Measurements from ENCODE around the gene FLYWCH2. TPM values are rescaled to one million over a fixed set of nuclear protein-coding genes. Genes with fewer than 3 reads are reported as not detected.

FLYWCH2 gene
- total and polyA plus RNA-seq, 9 of the 15 experiments (the other 6 are each of a cell fraction or from before 2014, with no cell fraction given), result 0.70 to 55.5 (median 7.6) TPM

DNA sequence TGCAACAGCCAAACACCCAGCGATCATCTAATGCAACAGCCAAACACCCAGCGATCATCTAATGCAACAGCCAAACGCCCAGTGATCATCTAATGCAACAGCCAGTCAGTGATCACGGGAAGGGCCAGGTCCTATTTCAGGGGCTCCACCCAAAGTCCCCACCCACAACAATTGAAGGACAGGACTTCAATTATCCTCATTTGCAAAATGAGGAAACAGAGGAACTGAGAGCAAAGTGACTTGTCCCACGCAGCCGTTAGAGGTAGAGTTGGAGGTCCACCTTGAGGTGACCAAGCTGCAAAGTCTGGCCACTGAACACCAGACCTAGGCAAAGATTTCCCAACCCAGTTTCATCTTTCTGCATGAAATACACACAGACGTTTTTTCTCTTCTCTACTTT, 49.2 kb upstream of the FLYWCH2 start (continued):
- TF ChIP-seq, protein P1, sequence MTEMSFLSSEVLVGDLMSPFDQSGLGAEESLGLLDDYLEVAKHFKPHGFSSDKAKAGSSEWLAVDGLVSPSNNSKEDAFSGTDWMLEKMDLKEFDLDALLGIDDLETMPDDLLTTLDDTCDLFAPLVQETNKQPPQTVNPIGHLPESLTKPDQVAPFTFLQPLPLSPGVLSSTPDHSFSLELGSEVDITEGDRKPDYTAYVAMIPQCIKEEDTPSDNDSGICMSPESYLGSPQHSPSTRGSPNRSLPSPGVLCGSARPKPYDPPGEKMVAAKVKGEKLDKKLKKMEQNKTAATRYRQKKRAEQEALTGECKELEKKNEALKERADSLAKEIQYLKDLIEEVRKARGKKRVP (CRISPR knock-in tag; IDR thresholded peaks at IDR 0.05), result no peak
- TF ChIP-seq MCM3 (IDR thresholded peaks at IDR 0.05) (no peak), BCOR (IDR thresholded peaks at IDR 0.05) (no peak)

DNA sequence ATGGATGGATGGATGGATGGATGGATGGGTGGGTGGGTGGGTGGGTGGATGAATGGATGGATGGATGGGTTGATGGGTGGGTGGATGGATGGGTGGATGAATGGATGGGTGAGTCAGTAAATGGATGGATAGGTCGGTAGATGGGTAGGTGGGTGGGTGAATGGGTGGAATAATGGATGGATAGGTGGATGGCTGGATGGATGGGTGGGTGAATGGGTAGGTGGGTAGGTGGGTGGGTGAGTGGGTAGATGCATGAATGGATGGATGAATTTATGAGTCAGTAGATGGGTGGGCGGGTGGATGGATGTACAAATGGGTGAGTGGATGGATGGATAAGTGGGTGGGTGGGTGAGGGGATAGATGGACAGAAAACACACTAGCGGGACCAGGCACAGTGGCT, 48.0 kb upstream of the FLYWCH2 start:
- Histone ChIP-seq H3K9me3 (replicated peaks; ENCODE audit: control insufficient read depth, insufficient read depth, low read depth, low read length) (no peaks in the 10 kb centered on the region), H3K9me1 (ENCODE audit: control insufficient read depth, insufficient read depth, low read length) (no peaks in the 10 kb centered on the region), H3K4me1 (replicated peaks in 1 of 2; ENCODE audit: control insufficient read depth in 2 of 2, insufficient read depth in 2 of 2, low read length in 2 of 2) (peaks cover 0 to 28% of the 10 kb centered on the region in 2 experiments; a peak in 3 of 5 replicates), H3K4me2 (ENCODE audit: insufficient read depth, low read length) (no peak overlapping the region), H3K27ac (ENCODE audit: extremely low read depth, low read depth, low read length) (no peak overlapping the region), H2AFZ (ENCODE audit: low read depth, low read length) (no peak overlapping the region), H3K9ac (ENCODE audit: insufficient read depth in 1 of 2, low read depth in 2 of 2, low read length in 2 of 2) (no peak overlapping the region), H4K20me1 (replicated peaks; ENCODE audit: control insufficient read depth, insufficient read depth, low read length) (no peaks in the 10 kb centered on the region; the same call in 1 of the 2 replicates), H3K36me3 (ENCODE audit: control insufficient read depth, insufficient read depth, low read length) (no peaks in the 10 kb centered on the region), H3K79me2 (ENCODE audit: control insufficient read depth, insufficient read depth, low read length) (no peaks in the 10 kb centered on the region), H3K4me3 (no peak overlapping the region), H3K27me3 (ENCODE audit: control insufficient read depth in 2 of 2, insufficient read depth in 2 of 2, low read length in 2 of 2) (peaks cover 20 to 52% of the 10 kb centered on the region in 2 experiments)
- WGBS (ENCODE audit: insufficient coverage, low coverage, missing lambda C conversion rate), result no CpG with 5 or more reads among the region's 3 CpGs
- in situ Hi-C loops (cut with MboI) (loop anchor here (5.0 kb wide), 2 partner anchors 37 to 92 kb away; no protein-coding TSS in a partner anchor), intact Hi-C loops (cut with micrococcal nuclease) (loop anchor here (5.0 kb wide), 1 partner anchor 82 kb away; no protein-coding TSS in a partner anchor)
- no TSS peak for BruUV-seq (replicated peaks)
- DNase-seq (ENCODE audit: extremely low read depth in 1 of 4, low spot score in 3 of 4), result no peak
- ChIA-PET POLR2A (no interaction called here), CTCF (ENCODE audit: low intra/inter-chr PET ratio) (no interaction called here)
- ATAC-seq, result no peak
- TF ChIP-seq CHD2 (IDR thresholded peaks at IDR 0.05; ENCODE audit: low read depth, low read length) (no peak), EGR1 (conservative IDR thresholded peaks at IDR 0.05) (peak; percentile 63), ZBTB8A (IDR thresholded peaks at IDR 0.05; ENCODE audit: partially characterized antibody) (no peak), HMG20A (CRISPR knock-in tag; conservative IDR thresholded peaks at IDR 0.05) (no peak), EWSR1 (IDR thresholded peaks at IDR 0.05; ENCODE audit: borderline replicate concordance, low read depth, partially characterized antibody) (no peak)
- TF ChIP-seq, protein P2, sequence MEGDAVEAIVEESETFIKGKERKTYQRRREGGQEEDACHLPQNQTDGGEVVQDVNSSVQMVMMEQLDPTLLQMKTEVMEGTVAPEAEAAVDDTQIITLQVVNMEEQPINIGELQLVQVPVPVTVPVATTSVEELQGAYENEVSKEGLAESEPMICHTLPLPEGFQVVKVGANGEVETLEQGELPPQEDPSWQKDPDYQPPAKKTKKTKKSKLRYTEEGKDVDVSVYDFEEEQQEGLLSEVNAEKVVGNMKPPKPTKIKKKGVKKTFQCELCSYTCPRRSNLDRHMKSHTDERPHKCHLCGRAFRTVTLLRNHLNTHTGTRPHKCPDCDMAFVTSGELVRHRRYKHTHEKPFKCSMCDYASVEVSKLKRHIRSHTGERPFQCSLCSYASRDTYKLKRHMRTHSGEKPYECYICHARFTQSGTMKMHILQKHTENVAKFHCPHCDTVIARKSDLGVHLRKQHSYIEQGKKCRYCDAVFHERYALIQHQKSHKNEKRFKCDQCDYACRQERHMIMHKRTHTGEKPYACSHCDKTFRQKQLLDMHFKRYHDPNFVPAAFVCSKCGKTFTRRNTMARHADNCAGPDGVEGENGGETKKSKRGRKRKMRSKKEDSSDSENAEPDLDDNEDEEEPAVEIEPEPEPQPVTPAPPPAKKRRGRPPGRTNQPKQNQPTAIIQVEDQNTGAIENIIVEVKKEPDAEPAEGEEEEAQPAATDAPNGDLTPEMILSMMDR (IDR thresholded peaks at IDR 0.05 in 2 of 3, conservative IDR thresholded peaks at IDR 0.05 in 1 of 3; ENCODE audit: insufficient read depth in 2 of 3, low read depth in 1 of 3, low read length in 3 of 3), result no peak
- no peak for FAIRE-seq
